Epithelial cell of alveolus of lung (primary cell): Measurements from ENCODE around the gene C1QTNF5. TPM values are rescaled to one million over a fixed set of nuclear protein-coding genes. Genes with fewer than 3 reads are reported as not detected.

Experiments
- total RNA-seq: library from RNA; depleted of rRNA; stranded (reverse); fragments of >200 nt; gene quantifications from 2 replicates; pipeline ENCODE4 v1.2.1, GENCODE V29; 2015

C1QTNF5 gene
- 11.9 and 37.4 TPM in 2 replicates for total RNA-seq

DNA sequence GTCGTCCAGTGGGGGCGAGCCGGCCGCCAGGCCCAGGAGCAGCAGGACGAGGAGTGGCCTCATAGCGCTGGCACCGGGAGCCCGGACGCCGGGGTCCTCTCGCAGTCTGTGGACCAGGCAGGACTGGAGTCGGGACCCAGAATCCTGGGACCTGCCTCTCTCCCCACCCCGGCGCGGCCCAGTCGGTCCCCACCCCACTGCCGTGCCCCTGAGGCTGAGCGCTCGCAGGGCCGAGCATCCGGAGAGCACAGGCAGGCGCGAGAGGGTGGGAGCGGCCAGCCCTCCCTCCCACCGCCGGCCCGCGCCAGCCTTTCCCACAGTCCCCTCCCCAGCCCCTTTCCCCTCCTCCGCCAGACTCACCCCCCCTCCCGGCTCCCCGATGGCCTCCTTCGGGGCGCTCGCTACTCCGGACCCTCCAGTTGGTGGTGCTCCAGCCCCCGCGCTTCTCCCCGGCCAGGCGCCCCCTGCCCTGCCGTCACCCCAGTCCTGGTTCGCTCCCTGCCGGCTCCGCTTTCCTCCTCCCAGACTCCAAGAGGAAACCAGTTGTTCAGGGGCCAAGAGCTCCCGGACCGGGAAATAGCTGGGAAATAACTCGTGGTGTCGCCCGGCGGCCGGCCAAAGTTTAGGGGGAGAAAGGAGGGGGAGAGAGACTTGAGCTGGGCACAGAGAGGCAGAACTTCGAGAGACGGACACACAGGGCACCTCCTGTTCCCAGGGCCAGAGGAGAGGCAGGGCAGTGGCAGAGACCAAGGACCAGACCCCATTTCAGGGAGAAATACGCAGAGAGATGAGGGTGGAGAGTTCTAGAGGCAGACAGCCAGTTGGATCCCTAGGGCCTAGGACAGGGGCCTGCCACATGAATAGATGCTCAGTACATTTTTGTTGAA, at the start of gene C1QTNF5:
Gene C1QTNF5, minus strand, starts transcription at position 549 of the 887 bp plus-strand sequence. Its CDS starts 486 bp downstream, at position 63.

DNA sequence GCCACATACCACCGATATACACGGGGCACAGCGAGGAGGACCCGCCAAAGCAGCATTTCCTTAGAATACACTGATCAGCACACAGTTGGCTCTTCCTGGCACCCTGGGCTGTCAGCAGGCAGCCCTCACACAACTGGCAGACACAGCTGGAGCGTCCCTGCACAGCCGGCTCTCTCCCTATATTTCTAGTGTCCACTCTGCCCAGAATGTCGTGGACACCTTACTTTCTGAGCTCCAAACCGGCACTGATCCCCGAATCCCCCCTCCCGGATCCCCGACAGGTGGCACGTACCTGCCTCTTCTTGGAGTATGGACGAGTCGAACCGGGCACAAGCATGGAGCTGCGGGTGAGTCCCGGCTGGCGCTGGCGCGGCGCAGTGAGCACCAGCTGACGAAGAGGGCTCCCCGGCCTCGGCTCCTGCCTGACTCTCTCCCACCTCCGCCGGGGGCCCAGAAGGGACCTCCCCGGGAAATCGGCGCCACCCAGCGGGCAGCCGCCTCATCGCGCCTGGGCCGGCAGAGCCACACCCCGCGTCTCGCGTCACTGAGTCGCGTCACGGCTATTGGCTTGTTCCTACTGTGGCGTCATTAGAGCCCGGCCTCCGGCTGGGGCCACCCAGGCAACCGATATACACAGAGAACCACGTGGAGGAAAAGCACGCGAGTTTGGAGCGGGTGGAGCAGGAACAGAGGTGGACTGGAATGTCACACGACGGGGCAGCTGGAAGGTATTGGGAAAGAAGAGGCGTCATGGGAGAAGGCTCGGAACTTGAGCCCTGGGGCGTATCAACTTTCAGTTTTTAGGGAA, 40.7 kb upstream of the C1QTNF5 start, which contains the start of gene USP2:
Gene USP2, minus strand, starts transcription at position 510 of the 808 bp plus-strand sequence. CDS start 8,210 bp downstream, outside the sequence.

GRCh38 chr11:119346605-119347004, 5.9 kb upstream of the C1QTNF5 start, which contains the start of gene MFRP:
MFRP (minus strand) TSS chr11:119346705; CDS start chr11:119346513, 192 bp downstream.

GRCh38 chr11:119334174-119334930, 6.3 kb downstream of the C1QTNF5 start, which contains the start of gene RNF26:
RNF26 (plus strand) TSS chr11:119334527; CDS start chr11:119335123, 596 bp downstream.

DNA sequence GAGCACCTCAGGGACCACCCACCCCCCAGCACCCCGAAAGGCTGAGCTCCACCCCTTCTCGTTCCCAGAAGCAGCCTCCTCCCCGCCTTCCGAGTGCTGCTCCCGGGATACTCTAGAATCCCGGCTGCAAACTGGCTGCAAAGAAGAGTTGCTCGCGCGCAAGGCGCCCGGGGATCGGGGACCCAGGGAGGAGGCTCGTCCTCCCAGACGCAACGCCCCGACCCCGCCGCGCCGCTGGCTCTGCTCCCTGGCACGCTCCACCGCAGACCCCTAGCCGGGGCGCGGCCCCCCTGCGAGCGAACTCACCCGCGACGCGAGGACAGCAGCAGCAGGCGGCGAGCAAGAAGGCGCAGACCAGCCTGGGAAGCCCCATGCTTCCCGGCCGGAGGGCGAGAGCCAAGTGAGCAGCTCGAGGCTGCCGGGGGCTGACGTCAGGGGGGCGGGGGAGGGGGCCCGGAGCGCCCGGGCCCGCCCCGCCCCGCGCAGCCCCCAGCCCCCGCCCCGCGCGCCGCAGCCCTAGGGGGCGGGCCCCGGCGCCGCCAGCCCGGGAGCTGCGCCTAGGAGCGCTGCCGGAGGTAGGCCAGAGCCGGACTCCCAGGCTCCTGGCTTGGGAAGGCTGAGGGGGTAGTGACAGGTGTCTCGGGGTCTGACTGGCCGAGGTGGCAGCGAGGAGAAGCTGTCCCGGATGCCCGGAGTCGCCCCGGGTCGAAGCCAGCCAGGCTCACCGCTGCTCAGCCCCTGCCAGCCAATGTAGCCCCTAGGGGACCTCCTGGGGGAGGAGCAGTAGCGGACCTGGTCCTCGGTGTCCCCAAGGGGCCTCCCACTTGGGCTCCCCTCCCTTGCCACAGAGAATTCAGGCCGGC, 23.7 kb downstream of the C1QTNF5 start, which contains the start of gene MCAM:
Gene MCAM, minus strand, starts transcription at position 402 of the 863 bp plus-strand sequence. Its CDS starts 29 bp downstream, at position 373.

Other genes with a start within 250 kb of the C1QTNF5 start
- 31.3 and 32.2 TPM in 2 replicates for gene DPAGT1, start 239.0 kb downstream of the C1QTNF5 start, total RNA-seq
- gene C2CD2L, start 233.5 kb downstream of the C1QTNF5 start, total RNA-seq: 5.6 and 6.0 TPM in 2 replicates
- gene HINFP, start 219.3 kb downstream of the C1QTNF5 start, total RNA-seq: 10.1 and 15.5 TPM in 2 replicates
- gene ABCG4, start 191.8 kb downstream of the C1QTNF5 start, total RNA-seq: 0.26 and 0.72 TPM in 2 replicates
- 8.5 and 8.9 TPM in 2 replicates for gene NLRX1, start 172.2 kb downstream of the C1QTNF5 start, total RNA-seq
- not detected in 2 replicates for gene NHERF4, start 155.4 kb downstream of the C1QTNF5 start, total RNA-seq
- 15.8 and 16.5 TPM in 2 replicates for gene CBL, start 134.5 kb downstream of the C1QTNF5 start, total RNA-seq
- 216 and 225 TPM in 2 replicates for gene MCAM, start 23.8 kb downstream of the C1QTNF5 start, total RNA-seq
- gene RNF26, start 6.4 kb downstream of the C1QTNF5 start, total RNA-seq: 21.7 and 24.7 TPM in 2 replicates
- 0.08 TPM in 1 of 2 replicates, not detected in the other for gene MFRP, start 5.8 kb upstream of the C1QTNF5 start, total RNA-seq
- 0.26 and 0.40 TPM in 2 replicates for gene USP2, start 40.8 kb upstream of the C1QTNF5 start, total RNA-seq
- 57.8 and 249 TPM in 2 replicates for gene THY1, start 82.3 kb upstream of the C1QTNF5 start, total RNA-seq